HTERT RPE-1 (cell line): ENCODE measurements around the gene GMEB1.
"Not testable (repeated sequence)": the region's sequence is repeated elsewhere in the genome, so short reads cannot be mapped to it uniquely, and the experiment has no call there.

Source experiments
- in situ Hi-C: fragments of 300-500 bp; cut with MboI; formaldehyde crosslinking; loops from 4 replicates; pipeline ENCODE4 v1.14.3; 2020; ENCODE audit warnings: low sequenced_read_pairs

GMEB1 gene

DNA sequence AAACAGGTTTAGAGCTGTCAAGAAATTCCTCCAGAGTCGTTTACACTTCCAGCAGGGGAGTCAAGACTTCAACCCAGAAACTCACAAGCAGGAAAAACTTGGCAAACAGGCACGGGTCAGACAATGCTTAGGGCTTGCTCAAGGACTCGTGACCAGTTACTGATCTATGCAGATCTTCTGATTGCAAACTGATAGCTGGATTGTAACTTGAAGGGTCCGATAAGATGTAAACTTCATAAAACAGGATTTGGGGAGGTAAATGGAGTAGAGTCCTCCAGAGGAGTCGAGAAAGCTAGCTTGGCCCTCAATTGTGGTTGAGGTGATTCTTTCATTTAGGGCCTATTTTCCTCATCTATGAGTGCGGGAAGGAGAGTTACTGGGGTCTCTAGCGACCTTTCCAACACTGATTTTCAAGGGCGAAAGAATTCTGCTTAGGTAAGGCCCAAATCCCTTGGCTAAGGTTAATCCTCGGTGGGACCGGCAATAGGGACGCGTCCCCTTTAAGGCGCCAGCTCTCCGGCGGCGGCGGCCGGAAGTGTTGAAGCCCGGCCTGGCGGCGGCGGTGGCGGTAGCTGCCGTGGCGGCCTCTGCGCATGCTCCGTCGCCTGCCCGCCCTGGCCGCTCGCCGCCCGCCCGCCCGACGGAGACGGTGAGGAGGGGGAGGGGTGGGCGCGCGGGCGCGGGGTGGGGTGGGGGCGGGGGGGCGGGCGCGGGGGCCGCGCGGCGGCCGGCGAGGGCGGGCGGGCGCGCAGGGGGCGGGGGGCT, at the start of gene GMEB1:
GMEB1 (plus strand) TSS at position 594 of the 765 bp plus-strand sequence. CDS start 14,829 bp downstream, outside the sequence.
- in situ Hi-C loops: no loop called here

GRCh38 chr1:28631713-28632112, 36.9 kb upstream of the GMEB1 start:
- in situ Hi-C loops: no loop called here

- in situ Hi-C loops: no loop called here
Observed at GRCh38 chr1:28632560-28632959, 36.0 kb upstream of the GMEB1 start.

DNA sequence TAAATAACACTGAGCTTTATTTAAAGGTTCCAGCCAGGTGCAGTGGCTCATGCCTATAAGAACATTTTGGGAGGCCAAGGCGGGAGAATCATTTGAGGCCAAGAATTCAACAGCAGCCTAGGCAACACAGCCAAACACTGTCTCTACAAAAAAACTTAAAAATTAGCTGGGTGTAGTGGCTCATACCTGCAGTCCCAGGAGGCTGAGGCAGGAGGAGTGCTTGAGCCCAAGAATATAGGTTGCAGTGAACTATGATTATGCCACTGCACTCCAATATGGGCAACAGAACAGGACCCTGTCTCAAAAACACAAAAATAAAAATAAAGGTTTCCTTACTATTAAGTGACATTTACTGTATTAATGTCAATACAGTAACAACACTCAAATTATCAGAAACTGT, 27.8 kb upstream of the GMEB1 start:
- in situ Hi-C loops: no loop called here

DNA sequence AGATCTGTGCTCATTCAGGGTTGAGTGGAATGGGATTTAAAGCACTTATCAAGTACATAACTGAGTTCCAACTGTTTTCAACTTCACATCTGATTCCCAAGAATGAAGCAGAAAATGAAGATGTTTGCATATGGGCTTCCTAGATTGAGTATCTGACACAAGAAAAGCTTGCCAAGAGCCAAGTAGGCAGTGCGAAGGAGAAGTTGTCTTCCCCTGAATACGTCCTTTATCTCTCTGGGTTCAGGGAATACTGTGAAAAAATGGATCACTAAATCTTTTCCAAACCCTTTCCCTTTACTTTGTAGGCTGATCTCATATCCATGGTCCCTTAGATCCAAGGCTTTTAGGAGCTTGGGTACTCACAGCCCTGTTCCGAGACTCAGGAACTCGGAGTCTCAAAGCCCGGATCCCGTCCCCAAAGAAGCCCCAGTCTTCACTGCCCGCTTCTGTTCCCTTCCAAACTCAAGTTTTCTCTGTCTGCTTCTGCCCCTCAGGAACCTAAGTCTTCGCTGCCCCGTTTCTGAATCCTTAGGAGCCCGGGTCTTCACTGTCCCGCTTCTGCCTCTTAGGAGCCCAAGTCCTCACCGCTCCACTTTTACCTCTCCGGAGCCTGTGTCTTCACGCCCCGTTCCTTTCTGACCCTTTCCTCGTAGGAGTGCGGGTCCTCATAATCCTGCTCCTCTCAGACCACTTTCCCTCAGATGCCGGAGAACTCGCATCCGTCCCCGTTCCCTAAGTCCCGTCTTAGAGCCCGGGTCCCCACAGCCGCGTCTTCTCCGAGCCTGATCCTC, 26.3 kb upstream of the GMEB1 start:
- in situ Hi-C loops: no loop called here

- in situ Hi-C loops: no loop called here
Observed at GRCh38 chr1:28642847-28643635, 25.5 kb upstream of the GMEB1 start, which contains the start of gene TAF12. TAF12 (minus strand) TSS chr1:28643067; CDS start chr1:28622081, 20,986 bp downstream.

GRCh38 chr1:28644494-28644893, 24.1 kb upstream of the GMEB1 start:
- in situ Hi-C loops: no loop called here

GRCh38 chr1:28645406-28645805, 23.2 kb upstream of the GMEB1 start:
- in situ Hi-C loops: not testable (repeated sequence)

DNA sequence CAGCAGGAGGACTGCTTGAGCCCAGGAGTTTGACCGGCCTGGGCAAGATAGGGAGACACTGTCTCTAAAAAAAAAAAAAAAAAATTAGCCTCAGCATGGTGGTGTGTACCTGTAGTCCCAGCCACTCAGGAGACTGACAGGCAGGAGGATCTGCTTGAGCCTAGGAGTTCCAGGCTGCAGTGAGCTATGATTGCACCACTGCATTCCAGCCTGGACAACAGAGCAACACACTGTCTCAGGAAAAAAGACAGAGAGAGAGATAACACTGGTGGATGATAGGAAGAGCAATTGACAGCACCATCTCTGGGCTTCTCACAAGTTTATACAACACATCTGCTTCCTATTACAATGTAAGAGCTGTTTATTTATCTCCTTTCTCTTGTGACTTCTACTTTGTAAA, 22.5 kb upstream of the GMEB1 start:
- in situ Hi-C loops: no loop called here

DNA sequence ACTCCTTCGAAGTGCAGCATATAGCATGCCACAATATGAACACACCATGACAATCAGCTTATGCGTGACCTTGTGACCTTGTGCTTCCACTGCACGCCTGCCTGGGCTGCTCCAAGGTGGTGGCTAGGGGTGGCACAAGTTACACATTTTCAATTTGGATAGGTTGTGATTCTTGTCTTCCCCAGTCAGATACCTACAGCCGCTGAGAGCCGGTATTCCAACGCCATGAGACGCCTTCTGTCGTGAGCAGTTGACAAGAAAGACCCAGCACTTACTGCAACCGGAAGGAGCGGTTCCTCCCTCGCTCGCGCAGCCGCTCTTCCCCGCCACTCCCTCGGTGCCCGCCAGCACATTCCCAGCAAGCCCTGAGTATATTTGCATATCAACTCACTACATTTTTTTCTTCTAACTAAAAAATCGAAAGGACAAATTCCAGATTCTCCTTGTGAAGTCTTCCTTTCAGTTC, 20.5 kb upstream of the GMEB1 start:
- in situ Hi-C loops: no loop called here

GRCh38 chr1:28648474-28649198, 19.9 kb upstream of the GMEB1 start, which contains the start of gene RNU11:
RNU11 (plus strand) TSS chr1:28648600.
- in situ Hi-C loops: no loop called here

DNA sequence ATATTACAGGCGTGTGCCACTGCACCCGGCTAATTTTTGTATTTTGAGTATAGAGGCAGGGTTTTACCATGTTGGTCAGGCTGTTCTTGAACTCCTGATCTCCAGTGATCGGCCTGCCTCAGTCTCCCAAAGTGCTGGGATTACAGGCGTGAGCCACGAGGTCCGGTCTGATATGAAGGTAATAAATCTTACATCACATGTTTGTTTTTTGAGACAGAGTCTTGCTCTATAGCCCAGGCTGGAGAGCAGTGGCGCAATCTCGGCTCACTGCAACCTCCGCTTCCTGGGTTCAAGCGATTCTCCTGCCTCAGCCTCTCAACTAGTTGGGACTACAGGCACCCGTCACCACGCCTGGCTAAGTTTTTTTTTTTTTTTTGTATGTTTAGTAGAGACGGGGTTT, 15.5 kb upstream of the GMEB1 start:
- in situ Hi-C loops: not testable (repeated sequence)

DNA sequence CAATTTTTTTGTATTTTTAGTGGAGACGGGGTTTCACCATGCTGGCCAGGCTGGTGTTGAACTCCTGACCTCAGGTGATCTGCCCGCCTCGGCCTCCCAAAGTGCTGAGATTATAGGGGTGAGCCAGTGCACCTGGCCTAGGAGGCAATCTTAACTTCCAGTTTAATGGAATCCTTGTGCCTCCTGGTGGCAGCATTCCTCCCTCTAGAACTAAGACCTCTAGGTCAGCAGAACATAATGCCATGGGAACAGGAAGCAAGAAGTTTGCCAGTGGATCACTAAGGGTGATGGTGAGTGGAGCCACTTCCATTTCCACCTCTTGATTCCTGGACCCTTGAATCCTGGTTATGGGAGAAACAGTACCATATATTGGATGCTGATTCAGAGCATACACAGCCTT, 14.7 kb upstream of the GMEB1 start:
- in situ Hi-C loops: not testable (repeated sequence)

- in situ Hi-C loops: not testable (repeated sequence)
Observed at GRCh38 chr1:28655448-28656311, 12.9 kb upstream of the GMEB1 start.

DNA sequence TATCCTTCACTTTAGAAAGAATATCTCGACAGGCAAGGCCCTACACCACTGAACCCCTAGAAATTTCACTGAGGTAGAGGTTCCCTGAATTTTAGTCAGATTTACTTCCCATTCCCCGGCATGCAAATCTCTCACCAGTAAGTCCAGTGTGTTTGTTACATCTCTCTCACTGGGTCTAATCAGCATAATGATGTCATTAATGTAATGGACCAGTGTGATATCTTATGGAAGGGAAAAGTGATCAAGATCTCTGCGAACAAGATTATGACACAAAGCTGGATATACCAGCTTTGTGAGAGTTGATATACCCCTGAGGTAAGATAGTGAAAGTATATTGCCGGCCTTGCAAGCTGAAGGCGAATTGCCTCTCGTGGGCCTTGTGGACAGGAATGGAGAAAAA, 12.2 kb upstream of the GMEB1 start:
- in situ Hi-C loops: no loop called here

DNA sequence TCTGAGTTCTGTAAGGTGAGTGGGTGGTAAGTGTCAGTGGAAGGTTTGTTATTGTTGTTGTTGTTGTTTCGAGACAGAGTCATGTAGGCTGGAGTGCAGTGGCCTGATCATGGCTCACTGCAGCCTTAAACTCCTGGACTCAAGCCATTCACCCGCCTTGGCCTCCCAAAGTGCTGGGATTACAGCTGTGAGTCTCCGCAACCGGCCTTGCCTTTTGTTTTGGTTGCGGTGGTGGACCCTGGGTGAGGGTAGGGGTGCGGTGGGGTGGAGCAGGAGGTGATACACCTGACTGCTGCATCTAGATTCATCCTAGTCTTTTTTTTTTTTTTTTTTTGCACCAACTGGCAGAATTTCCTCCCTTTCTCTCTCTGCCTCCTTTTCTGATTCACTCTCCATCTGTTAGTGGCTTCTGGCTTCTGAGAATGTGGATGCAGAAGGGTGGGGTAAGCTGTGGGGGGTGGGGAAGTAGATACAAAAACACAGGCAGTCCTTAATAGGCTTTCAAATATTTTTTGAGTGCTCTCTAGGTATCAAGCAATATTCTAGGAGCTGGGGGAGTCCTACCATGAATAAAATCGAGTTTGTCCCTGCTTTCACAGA, 4.6 kb upstream of the GMEB1 start:
- in situ Hi-C loops: no loop called here

DNA sequence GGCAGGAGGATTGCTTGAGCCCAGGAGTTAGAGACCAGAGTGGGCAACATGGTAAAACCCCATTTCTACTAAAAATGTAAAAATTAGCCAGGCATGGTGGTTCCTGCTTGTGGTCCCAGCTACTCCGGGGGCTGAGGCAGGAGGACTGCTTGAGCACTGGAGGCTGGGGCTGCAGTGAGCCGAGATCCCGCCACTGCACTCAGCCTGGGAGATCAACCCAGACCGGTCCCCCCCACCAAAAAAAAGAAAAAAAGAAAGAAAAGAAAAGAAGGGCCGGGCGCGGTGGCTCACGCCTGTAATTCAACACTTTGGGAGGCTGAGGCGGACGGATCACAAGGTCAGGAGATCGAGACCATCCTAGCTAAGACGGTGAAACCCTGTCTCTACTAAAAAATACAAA, 1.8 kb upstream of the GMEB1 start:
- in situ Hi-C loops: no loop called here

DNA sequence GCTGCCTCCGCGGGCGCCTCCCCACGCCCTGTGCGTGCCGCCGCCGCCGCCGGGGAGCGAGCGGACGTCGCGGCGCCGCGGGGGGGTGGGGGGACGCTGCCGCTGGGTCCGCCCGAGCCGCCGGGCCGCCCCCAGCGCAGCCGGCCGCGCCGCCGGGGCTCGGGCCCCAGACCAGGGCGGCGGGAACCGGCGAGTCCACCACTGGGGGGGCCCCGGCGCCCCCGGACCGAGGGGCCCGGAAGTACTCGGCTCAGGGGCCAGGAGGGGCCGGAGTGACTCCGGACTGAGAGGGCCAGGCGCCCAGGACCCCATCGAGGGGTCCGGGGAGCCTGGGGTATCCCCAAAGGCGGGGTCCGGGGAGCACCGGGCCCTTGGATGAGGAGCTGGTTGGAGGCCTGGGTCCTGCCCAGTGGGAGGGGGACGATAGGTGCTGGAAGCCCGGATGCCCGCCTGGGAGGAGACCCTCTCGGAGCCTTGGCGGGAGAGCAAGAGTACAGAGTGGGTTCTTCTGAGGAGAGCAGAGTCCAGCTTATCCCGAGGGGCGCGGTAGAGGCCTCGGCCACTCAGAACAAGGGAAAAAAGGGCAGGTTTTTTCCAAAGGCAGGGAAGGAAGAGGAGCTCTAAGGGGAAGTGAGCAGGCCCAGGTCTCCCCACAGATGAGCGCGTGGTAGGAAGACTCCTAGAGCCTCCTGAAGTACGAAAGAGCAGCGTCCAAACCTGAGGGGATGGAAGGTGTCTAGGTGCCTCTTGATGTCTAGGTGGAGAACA, 556 bp downstream of the GMEB1 start:
- in situ Hi-C loops: no loop called here
